COLO668 (cell line): ENCODE results near the gene ZMAT5.
A peak's percentile ranks its signal among the peaks of the same experiment; 100 is the strongest.

Source experiments
- DNase-seq: peaks from one replicate; lab custom pipeline; 2025; ENCODE audit not compliant: unreplicated experiment; lab: John Stamatoyannopoulos, UW

Gene ZMAT5

GRCh38 chr22:29766632-29767170 lies at the start of gene ZMAT5:
ZMAT5 (minus strand) TSS chr22:29767007; CDS start chr22:29748544, 18,463 bp downstream.
- peak; percentile 95 for DNase-seq

GRCh38 chr22:29816539-29816938 lies 49.7 kb upstream of the ZMAT5 start:
- no peak for DNase-seq

- DNase-seq = no peak
These were observed 49.3 kb upstream of the ZMAT5 start for GRCh38 chr22:29816128-29816527.

- DNase-seq = no peak
These were observed 48.8 kb upstream of the ZMAT5 start for GRCh38 chr22:29815580-29815979.

- peak; percentile 8 for DNase-seq
These were observed 47.2 kb upstream of the ZMAT5 start for GRCh38 chr22:29814003-29814402.

- no peak for DNase-seq
These were observed 46.8 kb upstream of the ZMAT5 start for GRCh38 chr22:29813563-29813962.

GRCh38 chr22:29813126-29813525 lies 46.3 kb upstream of the ZMAT5 start:
- DNase-seq = no peak

- no peak for DNase-seq
These were observed 44.6 kb upstream of the ZMAT5 start for GRCh38 chr22:29811377-29811776.

GRCh38 chr22:29810216-29810615 lies 43.4 kb upstream of the ZMAT5 start:
- DNase-seq = no peak

- DNase-seq = no peak
These were observed 39.4 kb upstream of the ZMAT5 start for GRCh38 chr22:29806196-29806595.

- no peak for DNase-seq
These were observed 38.2 kb upstream of the ZMAT5 start for GRCh38 chr22:29804985-29805384.

- DNase-seq = no peak
These were observed 36.4 kb upstream of the ZMAT5 start for GRCh38 chr22:29803190-29803589.

GRCh38 chr22:29801796-29802195 lies 35.0 kb upstream of the ZMAT5 start:
- peak; percentile 74 for DNase-seq

- no peak for DNase-seq
These were observed 34.3 kb upstream of the ZMAT5 start for GRCh38 chr22:29801153-29801552.

- DNase-seq = peak; percentile 66
These were observed 32.4 kb upstream of the ZMAT5 start for GRCh38 chr22:29799217-29799680.

GRCh38 chr22:29798801-29799200 lies 32.0 kb upstream of the ZMAT5 start:
- DNase-seq = no peak

GRCh38 chr22:29798318-29798717 lies 31.5 kb upstream of the ZMAT5 start:
- DNase-seq = no peak

- no peak for DNase-seq
These were observed 30.5 kb upstream of the ZMAT5 start for GRCh38 chr22:29797351-29797750.

- no peak for DNase-seq
These were observed 28.9 kb upstream of the ZMAT5 start for GRCh38 chr22:29795663-29796062.

- no peak for DNase-seq
These were observed 26.6 kb upstream of the ZMAT5 start for GRCh38 chr22:29793396-29793795.

- no peak for DNase-seq
These were observed 23.3 kb upstream of the ZMAT5 start for GRCh38 chr22:29790061-29790460.

- DNase-seq = no peak
These were observed 21.8 kb upstream of the ZMAT5 start for GRCh38 chr22:29788339-29789279.
